Measurements from ENCODE around the gene WBP1L. TPM values are rescaled to one million over a fixed set of nuclear protein-coding genes. Genes with fewer than 3 reads are reported as not detected.

WBP1L gene
- total RNA-seq, 1 donor from 2014 or later, result 80.8 TPM

- no peak overlapping the region for H3K27ac ChIP-seq
- no peak for DNase-seq (ENCODE audit: extremely low spot score in 2 of 2)
- H3K4me1 ChIP-seq, result no peaks in the 10 kb centered on the region
- no peaks in the 10 kb centered on the region for H3K36me3 ChIP-seq
- intact Hi-C loops (cut with DNase I), result loop anchor here (10.0 kb wide), 1 partner anchor 413 kb away; the partner anchor contains the start of gene RPEL1
- H3K4me3 ChIP-seq, result no peak overlapping the region
- TF ChIP-seq CTCF (IDR thresholded peaks at IDR 0.05), result no peak
- TF ChIP-seq POLR2A (IDR thresholded peaks at IDR 0.05), result no peak
- TF ChIP-seq POLR2AphosphoS5 (IDR thresholded peaks at IDR 0.05; ENCODE audit: insufficient read depth in 1 of 2, low read depth in 1 of 2), result no peak
- H3K9me3 ChIP-seq, result no peaks in the 10 kb centered on the region
- H3K27me3 ChIP-seq, result no peaks in the 10 kb centered on the region
These were observed 87.7 kb downstream of the WBP1L start for GRCh38 chr10:102831322-102832071.

GRCh38 chr10:102832248-102832647, 88.5 kb downstream of the WBP1L start:
- DNase-seq (ENCODE audit: extremely low spot score in 2 of 2), result no peak
- Histone ChIP-seq H3K4me1 (no peaks in the 10 kb centered on the region), H3K9me3 (no peaks in the 10 kb centered on the region), H3K27me3 (no peaks in the 10 kb centered on the region), H3K27ac (no peak overlapping the region), H3K36me3 (no peaks in the 10 kb centered on the region), H3K4me3 (no peak overlapping the region)
- no peak for TF ChIP-seq CTCF (IDR thresholded peaks at IDR 0.05)
- no peak for TF ChIP-seq POLR2AphosphoS5 (IDR thresholded peaks at IDR 0.05; ENCODE audit: insufficient read depth in 1 of 2, low read depth in 1 of 2)
- no peak for TF ChIP-seq POLR2A (IDR thresholded peaks at IDR 0.05)
- intact Hi-C loops (cut with DNase I), result loop anchor here (10.0 kb wide), 1 partner anchor 413 kb away; the partner anchor contains the start of gene RPEL1

- Histone ChIP-seq H3K27me3 (no peaks in the 10 kb centered on the region), H3K4me3 (no peak overlapping the region), H3K27ac (no peak overlapping the region), H3K36me3 (no peaks in the 10 kb centered on the region), H3K4me1 (no peaks in the 10 kb centered on the region), H3K9me3 (no peaks in the 10 kb centered on the region)
- intact Hi-C loops (cut with DNase I), result loop anchor here (10.0 kb wide), 1 partner anchor 412 kb away; the partner anchor contains the start of gene RPEL1
- no peak for TF ChIP-seq POLR2AphosphoS5 (IDR thresholded peaks at IDR 0.05; ENCODE audit: insufficient read depth in 1 of 2, low read depth in 1 of 2)
- TF ChIP-seq CTCF (IDR thresholded peaks at IDR 0.05), result no peak
- no peak for TF ChIP-seq POLR2A (IDR thresholded peaks at IDR 0.05)
- no peak for DNase-seq (ENCODE audit: extremely low spot score in 2 of 2)
These were observed 89.2 kb downstream of the WBP1L start for GRCh38 chr10:102832987-102833386.

GRCh38 chr10:102834143-102834542, 90.4 kb downstream of the WBP1L start:
- TF ChIP-seq POLR2A (IDR thresholded peaks at IDR 0.05), result no peak
- TF ChIP-seq CTCF (IDR thresholded peaks at IDR 0.05), result no peak
- TF ChIP-seq POLR2AphosphoS5 (IDR thresholded peaks at IDR 0.05; ENCODE audit: insufficient read depth in 1 of 2, low read depth in 1 of 2), result no peak
- Histone ChIP-seq H3K27me3 (no peaks in the 10 kb centered on the region), H3K4me3 (no peak overlapping the region), H3K36me3 (no peaks in the 10 kb centered on the region), H3K27ac (no peak overlapping the region), H3K9me3 (no peaks in the 10 kb centered on the region), H3K4me1 (no peaks in the 10 kb centered on the region)
- intact Hi-C loops (cut with DNase I), result loop anchor here (10.0 kb wide), 1 partner anchor 411 kb away; the partner anchor contains the start of gene RPEL1
- DNase-seq (ENCODE audit: extremely low spot score in 2 of 2), result no peak

GRCh38 chr10:102835007-102835482, 91.3 kb downstream of the WBP1L start:
- intact Hi-C loops (cut with DNase I), result loop anchor here (5.0 to 10.0 kb wide), 2 partner anchors 67 to 410 kb away; partner anchors contain the start of gene RPEL1
- Histone ChIP-seq H3K27ac (no peak overlapping the region), H3K27me3 (no peaks in the 10 kb centered on the region), H3K36me3 (no peaks in the 10 kb centered on the region), H3K9me3 (no peaks in the 10 kb centered on the region), H3K4me1 (no peaks in the 10 kb centered on the region), H3K4me3 (no peak overlapping the region)
- peak; percentile 68 to 83 (median 76) for TF ChIP-seq CTCF (IDR thresholded peaks at IDR 0.05)
- TF ChIP-seq POLR2A (IDR thresholded peaks at IDR 0.05), result no peak
- no peak for TF ChIP-seq POLR2AphosphoS5 (IDR thresholded peaks at IDR 0.05; ENCODE audit: insufficient read depth in 1 of 2, low read depth in 1 of 2)
- peak in 1 of 2 donors; percentile 84 for DNase-seq (ENCODE audit: extremely low spot score in 2 of 2)

Data from vagina (tissue), 2 donors.